Stimulated activated CD8-positive, alpha-beta memory T cell treated with anti-CD3 and anti-CD28 coated beads, Interleukin-2, amount 100 ng/mL, for 1 hour (primary cell): ENCODE measurements around the gene SHC3.

Source experiments
- DNase-seq, 2 donors: peaks; one replicate each; pipeline ENCODE4 v3.0.0-alpha.2; 2020; ENCODE audit warnings: low read depth in 2 of 2

Gene SHC3

GRCh38 chr9:88986776-88987175 lies 191.8 kb downstream of the SHC3 start:
- no peak for DNase-seq

- DNase-seq: no peak
These were observed 193.0 kb downstream of the SHC3 start for GRCh38 chr9:88985616-88986015.

- DNase-seq: no peak
These were observed 194.1 kb downstream of the SHC3 start for GRCh38 chr9:88984543-88984883.

GRCh38 chr9:88983865-88984542 lies 194.6 kb downstream of the SHC3 start:
- no peak for DNase-seq

GRCh38 chr9:88980740-88981203 lies 197.8 kb downstream of the SHC3 start:
- no peak for DNase-seq

GRCh38 chr9:88979791-88980190 lies 198.8 kb downstream of the SHC3 start:
- DNase-seq: no peak

DNA sequence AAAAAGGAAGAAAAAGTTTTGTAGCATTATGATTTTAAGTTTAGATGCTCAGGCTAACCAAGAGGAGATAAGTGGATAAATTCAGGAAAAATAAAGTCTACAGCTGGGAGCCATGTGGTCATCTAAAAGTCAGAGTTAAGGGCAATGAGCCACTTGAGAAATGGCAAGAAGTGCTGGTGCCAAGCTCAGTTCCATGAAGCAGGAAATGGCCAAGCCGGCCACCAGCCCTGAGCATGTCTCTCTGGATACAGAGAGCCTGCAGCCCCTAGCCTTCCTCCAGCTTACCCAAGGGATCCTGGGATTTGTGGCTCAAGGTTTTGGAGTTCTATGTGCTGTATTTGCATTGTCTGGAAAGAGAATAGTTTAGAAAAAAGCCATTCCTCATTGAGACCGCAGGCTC lies 199.6 kb downstream of the SHC3 start:
- DNase-seq: no peak

GRCh38 chr9:88978034-88978433 lies 200.6 kb downstream of the SHC3 start:
- no peak for DNase-seq

- DNase-seq: no peak
These were observed 201.7 kb downstream of the SHC3 start for GRCh38 chr9:88976890-88977257.

DNA sequence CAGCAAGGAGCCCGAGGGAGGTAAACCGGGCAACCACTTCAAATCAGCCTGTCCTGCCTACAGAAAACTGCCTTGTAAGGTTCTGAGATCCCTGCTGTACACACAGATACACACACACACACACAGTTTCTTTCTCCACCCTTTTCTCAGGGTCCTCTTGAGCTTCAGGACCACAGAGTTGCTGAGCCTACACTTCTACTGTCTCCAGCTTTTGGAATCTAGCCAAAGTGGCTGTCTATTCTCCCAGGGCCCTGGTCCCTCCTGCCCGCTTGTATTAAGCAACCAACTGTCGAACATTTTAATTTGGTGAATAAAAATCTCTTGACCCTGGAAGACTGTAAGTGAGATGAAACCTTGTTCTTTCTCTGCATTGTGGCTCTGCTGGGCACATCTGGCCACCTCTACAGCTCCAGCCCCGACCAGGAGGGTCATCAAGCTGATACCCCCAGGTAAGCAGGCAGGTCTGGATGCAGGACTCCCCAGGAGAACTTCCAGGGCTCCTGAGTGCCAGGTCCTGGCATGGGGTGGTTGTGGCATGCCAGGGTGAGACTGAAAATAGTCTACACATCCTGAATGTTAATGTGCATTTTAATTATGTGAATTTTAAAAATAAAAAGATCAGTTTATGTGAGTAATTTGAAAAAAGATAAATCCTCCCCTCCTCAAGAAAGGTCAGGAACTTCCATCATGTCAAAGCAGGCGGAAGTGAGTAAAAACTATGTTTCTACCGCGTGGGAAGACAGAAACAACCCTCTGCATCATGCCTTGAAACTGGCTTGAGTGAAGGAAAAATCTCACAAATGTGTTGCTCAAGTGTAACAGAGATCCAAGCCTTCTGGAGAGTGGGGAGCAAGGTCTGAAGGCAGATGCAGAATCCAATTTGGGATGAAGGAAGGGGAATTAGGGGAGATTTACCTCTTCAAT lies 202.4 kb downstream of the SHC3 start:
- DNase-seq: no peak

- no peak for DNase-seq
These were observed 204.0 kb downstream of the SHC3 start for GRCh38 chr9:88974641-88975040.

DNA sequence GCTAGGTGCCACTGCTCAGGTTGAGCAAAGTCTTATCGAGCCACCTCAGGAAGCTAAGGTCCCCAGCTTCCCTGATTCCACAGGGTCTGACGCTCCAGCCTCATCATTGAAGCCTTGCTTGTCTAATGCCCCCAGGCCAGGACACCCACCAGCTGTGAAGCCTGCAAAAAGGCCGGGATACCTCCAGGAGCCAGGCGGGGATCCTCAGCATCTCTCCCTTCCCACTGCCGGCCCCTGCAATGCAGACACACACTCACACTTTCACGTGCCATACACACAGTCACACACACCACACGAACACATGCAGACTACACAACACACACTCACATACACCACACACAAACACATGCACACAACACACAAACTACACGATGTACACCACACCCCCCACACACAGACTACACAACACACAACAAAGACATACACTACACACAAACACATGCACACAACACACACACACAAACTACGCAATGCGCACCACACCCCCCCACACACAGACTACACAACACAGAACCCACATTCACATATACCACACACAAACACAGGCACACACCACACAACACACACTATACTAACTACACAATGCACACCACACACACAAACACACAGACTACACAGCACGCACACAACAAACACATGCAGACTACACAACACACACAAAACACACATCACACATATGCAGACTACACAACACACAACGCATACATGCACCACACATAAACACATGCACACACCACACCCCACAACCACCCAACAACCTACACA lies 205.2 kb downstream of the SHC3 start:
- DNase-seq: no peak

- DNase-seq: no peak
These were observed 206.2 kb downstream of the SHC3 start for GRCh38 chr9:88972401-88972800.

DNA sequence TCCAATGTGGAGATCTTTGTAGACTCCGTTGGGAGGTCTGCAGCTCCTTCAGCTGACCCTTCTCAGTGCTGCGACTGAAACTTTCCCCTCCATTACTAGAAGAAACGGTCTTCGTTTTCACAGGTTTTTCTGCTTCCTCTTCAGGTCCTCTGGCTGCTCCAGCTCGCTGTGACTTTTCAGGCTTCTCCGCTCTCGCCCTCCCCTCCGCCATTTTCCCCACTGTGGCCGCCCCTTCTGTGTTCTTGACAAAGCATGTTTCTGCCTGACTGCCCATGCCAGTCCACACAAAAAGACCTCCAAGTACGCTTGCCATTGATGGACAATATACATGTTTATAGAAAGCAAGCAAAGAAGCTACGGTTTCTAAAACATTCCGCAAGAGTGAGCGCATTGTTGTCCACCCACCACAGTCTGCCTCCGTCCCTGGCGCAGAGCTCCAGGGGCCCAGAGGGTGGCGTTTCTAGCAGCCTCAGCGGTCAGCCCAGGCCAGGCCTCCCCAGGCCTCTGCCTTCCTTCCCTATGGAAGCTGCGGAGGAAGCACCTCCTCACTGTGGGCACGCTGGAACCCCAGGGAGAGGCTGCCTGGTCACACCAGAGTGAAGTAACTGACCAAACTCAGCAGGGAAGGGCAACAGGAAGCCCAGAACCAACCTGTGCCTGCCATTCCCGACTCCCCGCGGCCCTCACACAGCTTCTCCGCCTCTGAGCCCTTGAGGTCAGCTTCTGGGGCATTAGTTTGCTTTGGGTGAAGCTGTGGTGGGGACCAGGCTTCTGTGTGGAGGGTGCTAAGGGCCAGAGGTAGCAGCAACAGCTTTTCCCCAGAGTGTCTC lies 207.3 kb downstream of the SHC3 start:
- DNase-seq: no peak

GRCh38 chr9:88969646-88970373 lies 208.8 kb downstream of the SHC3 start:
- no peak for DNase-seq

GRCh38 chr9:88968799-88969198 lies 209.8 kb downstream of the SHC3 start:
- no peak for DNase-seq

- no peak for DNase-seq
These were observed 211.5 kb downstream of the SHC3 start for GRCh38 chr9:88966894-88967676.

GRCh38 chr9:88965473-88965872 lies 213.1 kb downstream of the SHC3 start:
- DNase-seq: no peak

GRCh38 chr9:88960632-88961031 lies 218.0 kb downstream of the SHC3 start:
- no peak for DNase-seq
